DMS153 (cell line): Measurements from ENCODE around the gene FCRL4.
"Not testable (repeated sequence)": the region's sequence is repeated elsewhere in the genome, so short reads cannot be mapped to it uniquely, and the experiment has no call there.

Source experiments
- DNase-seq: peaks from one replicate; lab custom pipeline; 2025; lab: John Stamatoyannopoulos, UW

The FCRL4 gene

GRCh38 chr1:157551694-157552693 is 45.9 kb downstream of the FCRL4 start, which contains the start of gene FCRL5:
Gene FCRL5 (minus strand): TSS chr1:157552515. CDS start chr1:157552362, 153 bp downstream.
- DNase-seq = no peak

- not testable (repeated sequence) for DNase-seq
Measured at GRCh38 chr1:157548081-157548480, 49.8 kb downstream of the FCRL4 start.

- no peak for DNase-seq
Measured at GRCh38 chr1:157542676-157543075, 55.2 kb downstream of the FCRL4 start.

GRCh38 chr1:157540852-157541251 is 57.0 kb downstream of the FCRL4 start:
- no peak for DNase-seq

GRCh38 chr1:157540160-157540748 is 57.6 kb downstream of the FCRL4 start:
- no peak for DNase-seq

GRCh38 chr1:157539568-157539967 is 58.3 kb downstream of the FCRL4 start:
- no peak for DNase-seq

GRCh38 chr1:157532569-157532968 is 65.3 kb downstream of the FCRL4 start:
- no peak for DNase-seq

- no peak for DNase-seq
Measured at GRCh38 chr1:157523774-157524493, 74.0 kb downstream of the FCRL4 start.
